Renal cortex interstitium (tissue), 11 donors: Measurements from ENCODE around the gene RNF34. TPM values are rescaled to one million over a fixed set of nuclear protein-coding genes. Genes with fewer than 3 reads are reported as not detected.

ENCODE experiments used
- DNase-seq, 11 donors: peaks; one replicate each; pipeline ENCODE4 v3.0.0-alpha.2; 2013; ENCODE audit warnings: low read depth in 9 of 11, low spot score in 4 of 11; ENCODE audit errors: extremely low read depth in 1 of 11
- polyA plus RNA-seq, 3 donors: library from polyadenylated mRNA; unstranded; fragments of 120-200 nt; gene quantifications; one replicate each; pipeline ENCODE4 v1.2.1, GENCODE V29; 2013; ENCODE audit not compliant: insufficient read length in 3 of 3

The RNF34 gene
- polyA plus RNA-seq, 3 donors: 43.9 to 47.5 (median 43.9) TPM

- no peak for DNase-seq
These were observed 52.0 kb downstream of the RNF34 start for GRCh38 chr12:121451961-121452339.

GRCh38 chr12:121452340-121452984 is 52.5 kb downstream of the RNF34 start:
- peak in 3 of 11 donors; percentile 24 to 43 (median 36) for DNase-seq

GRCh38 chr12:121452985-121453360 is 53.1 kb downstream of the RNF34 start:
- DNase-seq: no peak

GRCh38 chr12:121453629-121454028 is 53.7 kb downstream of the RNF34 start:
- DNase-seq: no peak

GRCh38 chr12:121454921-121455320 is 55.0 kb downstream of the RNF34 start:
- DNase-seq: no peak

GRCh38 chr12:121455766-121456420 is 56.0 kb downstream of the RNF34 start:
- DNase-seq: no peak

- DNase-seq: no peak
These were observed 56.6 kb downstream of the RNF34 start for GRCh38 chr12:121456551-121456950.

- no peak for DNase-seq
These were observed 61.1 kb downstream of the RNF34 start for GRCh38 chr12:121461048-121461447.

GRCh38 chr12:121464331-121464730 is 64.4 kb downstream of the RNF34 start:
- no peak for DNase-seq

GRCh38 chr12:121465921-121466793 is 66.2 kb downstream of the RNF34 start:
- DNase-seq: no peak

- DNase-seq: peak in 9 of 11 donors; percentile 79 to 91 (median 87)
These were observed 67.1 kb downstream of the RNF34 start for GRCh38 chr12:121466794-121467637.

- DNase-seq: no peak
These were observed 68.0 kb downstream of the RNF34 start for GRCh38 chr12:121467638-121468498.

GRCh38 chr12:121468499-121468801 is 68.5 kb downstream of the RNF34 start:
- no peak for DNase-seq

- no peak for DNase-seq
These were observed 70.8 kb downstream of the RNF34 start for GRCh38 chr12:121470751-121471150.

GRCh38 chr12:121472150-121472905 is 72.4 kb downstream of the RNF34 start:
- DNase-seq: no peak
